GM21825 (cell line): ENCODE measurements around the gene POU6F1.

Source experiments
- ATAC-seq: cut with Tn5 transposase; IDR thresholded peaks from one replicate; pipeline ENCODE4 v1.9.1; 2021; ENCODE audit warnings: mild to moderate bottlenecking, moderate library complexity; ENCODE audit not compliant: unreplicated experiment

Gene POU6F1

GRCh38 chr12:51163795-51164194 lies 54.1 kb downstream of the POU6F1 start:
- ATAC-seq = no peak

- ATAC-seq = no peak
Observed at GRCh38 chr12:51162217-51162616, 55.6 kb downstream of the POU6F1 start.

GRCh38 chr12:51160814-51161459 lies 56.9 kb downstream of the POU6F1 start:
- ATAC-seq = no peak

DNA sequence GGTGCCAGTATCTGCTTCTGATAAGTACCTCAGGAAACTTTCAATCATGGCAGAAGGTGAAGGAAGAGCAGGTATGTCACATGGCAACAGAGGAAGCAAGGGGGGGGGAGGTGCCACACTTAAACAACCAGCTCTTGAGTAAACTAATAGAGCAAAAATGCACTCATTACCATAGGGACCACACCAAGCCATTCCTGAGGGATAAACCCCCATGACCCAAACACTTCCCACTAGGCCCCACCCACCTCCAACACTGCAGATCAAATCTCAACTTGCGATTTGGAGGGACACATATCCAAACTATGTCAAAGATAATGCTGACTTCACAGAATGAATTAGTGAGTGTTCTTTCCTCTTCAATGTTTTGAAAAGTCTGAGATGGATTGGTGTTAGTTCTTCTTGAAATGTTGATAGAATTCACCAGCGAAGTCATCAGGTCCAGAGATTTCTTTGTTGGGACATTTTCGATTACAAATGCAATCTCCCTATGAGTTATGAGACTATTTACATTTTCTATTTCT lies 61.6 kb downstream of the POU6F1 start:
- no peak for ATAC-seq

- ATAC-seq = no peak
Observed at GRCh38 chr12:51152953-51153352, 64.9 kb downstream of the POU6F1 start.

DNA sequence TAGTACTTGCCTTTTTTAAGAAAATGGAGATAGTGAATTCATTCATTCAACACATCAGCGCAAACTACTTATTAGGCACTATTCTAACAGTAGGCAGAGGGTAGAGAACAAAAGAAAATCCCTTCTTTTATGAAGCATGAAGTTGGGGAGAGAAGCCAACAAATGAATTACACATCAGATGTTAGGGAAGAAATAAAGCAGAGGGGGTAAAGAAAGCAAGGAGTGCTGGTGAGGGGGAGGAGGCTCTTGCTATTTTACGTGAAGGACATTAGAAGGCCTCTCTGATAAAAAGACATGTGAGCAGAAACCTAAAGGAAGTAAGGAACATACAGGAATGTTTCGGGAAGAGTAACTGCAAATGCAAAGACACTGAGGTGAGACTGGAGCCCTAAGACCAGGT lies 67.1 kb downstream of the POU6F1 start:
- ATAC-seq = no peak

DNA sequence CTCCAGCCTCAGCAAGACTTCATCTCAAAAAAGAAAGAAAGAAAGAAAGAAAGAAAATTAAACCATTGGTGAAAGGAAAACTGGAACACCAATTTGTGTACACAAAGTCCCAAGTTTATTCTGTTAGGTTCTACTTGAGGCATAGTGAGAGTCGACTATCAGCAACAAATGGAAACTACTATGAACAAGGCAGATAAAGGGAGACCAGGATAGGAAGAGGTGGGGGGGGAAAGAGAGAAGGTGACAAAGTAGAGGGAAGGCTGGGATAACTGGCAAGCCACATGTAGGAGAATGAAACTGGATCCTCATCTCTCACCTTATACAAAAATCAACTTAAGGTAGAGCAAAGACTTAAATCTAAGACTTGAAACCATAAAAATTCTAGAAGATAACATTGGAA lies 70.6 kb downstream of the POU6F1 start:
- ATAC-seq = no peak

- no peak for ATAC-seq
Observed at GRCh38 chr12:51139292-51139844, 78.5 kb downstream of the POU6F1 start.
